OCI-LY7 (cell line): Measurements from ENCODE around the gene MVB12B.

Experiments used
- EZH2phosphoT487 ChIP-seq: fragments of 200-600 bp; sonication (generic); IDR thresholded peaks from 2 replicates; pipeline ENCODE4 v1.6.1; 2018; ENCODE audit warnings: low read depth, borderline replicate concordance, mild to moderate bottlenecking, mixed run types, antibody characterized with exemption, low read length, moderate library complexity, mixed read lengths
- TF ChIP-seq, protein P1 (sequence below): fragments of 200-600 bp; sonication (generic); conservative IDR thresholded peaks from 2 replicates; pipeline ENCODE4 v1.5.1; 2014; ENCODE audit warnings: mild to moderate bottlenecking, antibody characterized with exemption, low read length, moderate library complexity, mixed read lengths

DNA sequence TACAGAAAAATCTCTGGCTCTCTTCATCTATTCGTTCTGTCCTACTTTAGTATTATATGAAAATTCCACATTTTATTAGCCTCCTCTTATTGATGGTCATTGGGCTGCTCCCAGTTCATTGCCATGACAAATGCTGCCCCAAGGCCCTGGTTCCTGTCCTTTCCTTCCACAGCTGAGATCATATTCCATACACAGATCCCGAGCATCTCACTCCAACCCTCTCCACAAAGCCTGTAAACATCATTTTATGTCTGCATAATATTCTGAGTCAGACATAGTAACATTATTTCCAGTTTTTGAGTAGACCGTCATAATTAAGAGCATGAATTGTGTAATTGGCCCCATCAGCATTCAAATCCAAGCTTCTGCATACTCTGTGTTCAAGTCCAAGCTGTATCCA is 86.3 kb downstream of the MVB12B start:
- TF ChIP-seq, protein P1, sequence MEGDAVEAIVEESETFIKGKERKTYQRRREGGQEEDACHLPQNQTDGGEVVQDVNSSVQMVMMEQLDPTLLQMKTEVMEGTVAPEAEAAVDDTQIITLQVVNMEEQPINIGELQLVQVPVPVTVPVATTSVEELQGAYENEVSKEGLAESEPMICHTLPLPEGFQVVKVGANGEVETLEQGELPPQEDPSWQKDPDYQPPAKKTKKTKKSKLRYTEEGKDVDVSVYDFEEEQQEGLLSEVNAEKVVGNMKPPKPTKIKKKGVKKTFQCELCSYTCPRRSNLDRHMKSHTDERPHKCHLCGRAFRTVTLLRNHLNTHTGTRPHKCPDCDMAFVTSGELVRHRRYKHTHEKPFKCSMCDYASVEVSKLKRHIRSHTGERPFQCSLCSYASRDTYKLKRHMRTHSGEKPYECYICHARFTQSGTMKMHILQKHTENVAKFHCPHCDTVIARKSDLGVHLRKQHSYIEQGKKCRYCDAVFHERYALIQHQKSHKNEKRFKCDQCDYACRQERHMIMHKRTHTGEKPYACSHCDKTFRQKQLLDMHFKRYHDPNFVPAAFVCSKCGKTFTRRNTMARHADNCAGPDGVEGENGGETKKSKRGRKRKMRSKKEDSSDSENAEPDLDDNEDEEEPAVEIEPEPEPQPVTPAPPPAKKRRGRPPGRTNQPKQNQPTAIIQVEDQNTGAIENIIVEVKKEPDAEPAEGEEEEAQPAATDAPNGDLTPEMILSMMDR: no peak
- TF ChIP-seq EZH2phosphoT487: no peak
